HG03521 (cell line): ENCODE data around the gene GALC.

Experiments used
- ATAC-seq: cut with Tn5 transposase; IDR thresholded peaks from one replicate; pipeline ENCODE4 v1.9.1; 2021; ENCODE audit warnings: mild to moderate bottlenecking, moderate library complexity; ENCODE audit not compliant: unreplicated experiment

The GALC gene

GRCh38 chr14:87894920-87895319, 98.1 kb downstream of the GALC start:
- ATAC-seq = no peak

GRCh38 chr14:87892763-87893162, 100.2 kb downstream of the GALC start:
- ATAC-seq = no peak

GRCh38 chr14:87888136-87888999, 104.6 kb downstream of the GALC start:
- ATAC-seq = no peak

DNA sequence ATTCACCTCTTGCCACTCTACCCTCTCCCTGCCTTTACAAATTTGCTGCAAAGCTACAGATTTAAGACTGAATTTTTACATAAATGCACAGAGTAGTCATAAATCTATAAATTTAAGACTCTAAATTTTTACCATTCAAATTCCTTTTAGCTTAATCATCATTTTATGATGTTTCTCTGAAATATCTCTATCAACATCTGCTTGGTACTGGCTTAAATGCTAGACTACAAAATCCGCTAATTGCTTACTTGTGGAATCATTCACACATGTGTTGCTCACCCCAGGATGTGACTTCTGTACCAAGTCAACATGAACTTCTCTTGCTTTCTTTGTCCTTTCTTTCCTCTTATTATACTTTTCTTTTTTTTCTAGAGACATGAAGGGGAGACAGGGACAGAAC, 109.2 kb downstream of the GALC start:
- no peak for ATAC-seq
